CD4-positive, alpha-beta T cell treated with Interleukin-4 for 4 hours (primary cell): ENCODE measurements around the gene PPP2CA.

Experiments
- DNase-seq: peaks from one replicate; pipeline ENCODE4 v3.0.0-alpha.2; 2020

Gene PPP2CA

DNA sequence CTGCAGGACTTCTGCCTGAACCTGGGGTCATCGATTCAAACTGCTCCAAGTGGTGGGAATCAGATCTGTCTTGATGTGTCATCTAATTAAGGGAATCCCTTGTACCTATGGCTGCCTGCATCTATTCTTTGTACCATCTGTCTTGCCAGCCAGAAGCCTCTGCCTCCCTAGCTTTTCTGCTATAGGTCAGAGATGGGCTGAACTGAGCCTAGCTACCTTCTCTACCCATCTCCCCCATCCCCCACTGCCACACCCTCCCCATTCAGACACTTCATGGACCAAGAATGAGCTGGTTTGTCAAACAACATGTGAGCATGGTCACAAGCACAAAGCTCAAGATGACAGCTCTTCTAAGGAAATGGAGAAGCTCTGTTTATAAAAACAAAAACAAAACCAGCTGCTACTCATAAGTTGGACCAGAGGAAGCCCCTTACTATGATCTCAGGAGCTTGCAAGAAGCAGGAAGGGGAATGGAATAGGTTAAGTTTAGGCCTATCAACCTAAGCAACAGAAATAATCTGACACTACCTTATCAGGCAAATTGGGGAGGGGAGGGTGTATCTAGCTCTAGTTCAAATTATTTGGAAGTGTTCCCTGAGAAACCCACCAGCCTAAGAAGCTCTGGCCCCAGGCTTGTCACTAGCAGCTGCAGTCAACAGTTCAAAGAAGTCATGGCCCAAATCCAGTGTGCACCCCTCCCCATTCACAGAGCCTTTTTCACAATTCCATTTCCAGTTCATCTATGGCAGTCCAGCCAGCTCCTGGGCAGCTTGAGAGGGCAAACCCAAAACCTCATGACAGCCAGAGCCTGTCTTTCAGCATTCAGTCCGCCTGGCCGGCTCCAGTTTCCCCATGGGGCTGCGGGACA, 79.0 kb downstream of the PPP2CA start:
- DNase-seq, result no peak

DNA sequence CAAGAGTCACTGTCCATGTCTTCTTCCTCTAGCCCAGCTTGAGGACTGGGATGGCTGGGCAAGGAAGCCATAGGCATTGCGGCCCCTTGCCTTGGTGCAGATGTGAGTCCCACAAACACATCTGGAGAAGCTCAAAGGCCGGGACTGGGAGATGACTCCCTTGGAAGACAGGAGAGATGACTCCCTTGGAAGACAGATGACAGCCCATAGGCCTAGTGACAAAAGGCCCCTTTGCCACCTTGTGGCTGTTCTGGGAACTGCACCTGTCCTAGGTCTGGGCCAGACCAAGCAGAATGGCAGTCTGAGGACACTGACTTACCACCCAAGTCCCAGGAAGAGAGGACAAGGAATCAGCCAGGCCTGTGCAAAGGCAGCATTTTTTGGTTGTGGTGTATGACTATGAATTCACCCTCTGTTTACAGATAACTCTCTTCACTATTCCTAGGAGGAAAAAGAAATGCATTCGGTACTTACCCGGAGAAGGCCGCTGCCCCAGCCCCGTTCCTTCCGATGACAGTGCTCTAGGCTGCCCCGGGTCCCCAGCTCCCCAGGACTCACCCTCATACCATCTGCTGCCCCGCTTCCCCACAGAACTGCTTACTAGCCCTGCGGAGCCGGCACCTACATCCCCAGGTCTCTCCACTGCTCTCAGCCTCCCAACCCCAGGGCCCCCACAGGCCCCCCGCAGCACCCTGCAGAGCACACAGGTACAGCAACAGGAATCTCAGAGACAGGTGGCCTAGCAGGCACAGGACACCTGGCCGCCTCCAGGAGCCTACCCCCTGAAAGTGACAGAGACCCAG, 79.9 kb downstream of the PPP2CA start:
- peak; percentile 77 for DNase-seq

DNA sequence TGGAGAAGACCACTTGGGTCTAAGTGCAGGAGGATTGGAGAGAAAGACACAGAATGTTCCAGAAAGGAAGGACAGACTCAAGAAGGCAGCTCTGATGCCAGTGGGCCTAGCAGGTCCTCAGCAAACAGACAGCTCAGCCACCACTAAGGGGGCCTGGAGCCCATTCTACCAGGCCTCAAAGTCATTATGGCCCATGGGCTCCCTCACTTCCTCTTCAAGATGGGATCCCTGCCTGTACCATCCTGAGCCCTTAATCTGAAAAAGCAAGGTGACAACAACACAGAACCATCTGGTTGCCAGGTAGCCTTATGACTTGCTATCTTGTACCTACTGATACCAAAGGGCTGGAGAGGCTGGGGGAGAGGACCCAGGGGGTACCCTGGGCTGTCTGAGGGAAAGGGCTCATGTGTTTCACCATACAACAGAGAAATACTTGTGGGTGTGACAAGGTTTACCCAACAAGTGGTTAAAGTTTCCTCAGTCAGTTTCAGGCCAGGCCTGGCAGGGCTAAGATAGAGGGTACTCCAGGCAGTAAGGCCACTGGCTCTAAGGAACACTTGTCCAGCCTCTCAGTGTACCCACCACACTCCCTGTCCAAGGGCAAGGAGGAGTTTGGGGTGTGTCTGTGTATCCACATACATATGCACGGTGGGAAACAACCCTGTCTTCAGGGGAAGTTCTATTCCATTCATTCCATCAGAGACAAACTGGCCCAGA, 80.7 kb downstream of the PPP2CA start:
- no peak for DNase-seq
